Loucy (cell line): ENCODE results near the gene CPEB3.

Experiments
- CTCF ChIP-seq: fragments of 200-600 bp; sonication (generic); conservative IDR thresholded peaks from 2 replicates; pipeline ENCODE4 v1.5.1; 2014; ENCODE audit warnings: mild to moderate bottlenecking, antibody characterized with exemption, low read length
- EZH2phosphoT487 ChIP-seq: fragments of 200-600 bp; IDR thresholded peaks from 2 replicates; pipeline ENCODE4 v1.6.1; 2018; ENCODE audit warnings: antibody characterized with exemption, mild to moderate bottlenecking, moderate library complexity, borderline replicate concordance

GRCh38 chr10:92038949-92039348, 251.9 kb downstream of the CPEB3 start:
- TF ChIP-seq CTCF (no peak), EZH2phosphoT487 (no peak)
